Upper lobe of left lung (tissue), 6 donors: Measurements from ENCODE around the gene PSPH. TPM values are rescaled to one million over a fixed set of nuclear protein-coding genes. Genes with fewer than 3 reads are reported as not detected.

Experiments
- ATAC-seq, 2 donors: fragments of 200-7000 bp; cut with Tn5 transposase; one replicate each; pipeline ENCODE4 v1.9.1; 2022; ENCODE audit warnings: mild to moderate bottlenecking in 2 of 2, moderate library complexity in 2 of 2; ENCODE audit not compliant: low FRiP score in 2 of 2
- DNase-seq, 2 donors: peaks; one replicate each; pipeline ENCODE4 v3.0.0-alpha.2; 2019 to 2020
- H3K27ac ChIP-seq, 4 donors: fragments of 200-600 bp; sonication (generic); one replicate each; pipeline ENCODE4 v1.5.1; 2016 to 2019
- H3K27me3 ChIP-seq, 4 donors: fragments of 200-600 bp; sonication (generic); one replicate each; pipeline ENCODE4 v1.5.1; 2017 to 2019
- H3K36me3 ChIP-seq, 4 donors: fragments of 200-600 bp; sonication (generic); one replicate each; pipeline ENCODE4 v1.5.1; 2016 to 2019
- H3K4me1 ChIP-seq, 4 donors: fragments of 200-600 bp; sonication (generic); one replicate each; pipeline ENCODE4 v1.5.1; 2018 to 2019
- H3K4me3 ChIP-seq, 4 donors: fragments of 200-600 bp; sonication (generic); one replicate each; pipeline ENCODE4 v1.5.1; 2017 to 2019; ENCODE audit warnings: mild to moderate bottlenecking in 2 of 4, moderate library complexity in 1 of 4
- H3K9me3 ChIP-seq, 4 donors: fragments of 200-600 bp; sonication (generic); one replicate each; pipeline ENCODE4 v1.5.1; 2018 to 2019
- EP300 ChIP-seq, 4 donors: sonication (generic); formaldehyde crosslinking; IDR thresholded peaks; one replicate each; pipeline ENCODE4 v1.5.1; 2017; ENCODE audit warnings: antibody characterized with exemption in 4 of 4, control low read depth in 2 of 4
- POLR2A ChIP-seq, 4 donors: fragments of 450-650 bp; IDR thresholded peaks; one replicate each; pipeline ENCODE4 v1.5.1; 2016 to 2017; ENCODE audit warnings: antibody characterized with exemption in 4 of 4, mild to moderate bottlenecking in 2 of 4
- POLR2AphosphoS5 ChIP-seq, 2 donors: sonication (generic); formaldehyde crosslinking; IDR thresholded peaks; one replicate each; pipeline ENCODE4 v1.5.1; 2017; ENCODE audit warnings: antibody characterized with exemption in 2 of 2
- WGBS, 2 donors: methylation state at CpG; one replicate each; pipeline ENCODE4 v1.1.5; 2017 to 2018; 5-methylcytosine and 5-hydroxymethylcytosine counted together
- total RNA-seq, 6 donors: library from RNA; depleted of rRNA in 4 of 6; stranded (reverse); fragments of >200 nt in 4 of 6; gene quantifications; one replicate each; pipeline versions ENCODE4 v1.1.0 to v1.2.1, GENCODE V29; 2016 to 2021
- TF ChIP-seq, protein P1 (sequence below), 6 experiments: fragments of 450-650 bp in 4 of 6; fragments of 200-600 bp in 2 of 6; sonication (generic) in 2 of 6; IDR thresholded peaks; one replicate each; pipeline ENCODE4 v1.5.1; 2016 to 2019; ENCODE audit warnings: antibody characterized with exemption in 6 of 6
- donor health status: DM: no; HTN: no; CAD: no; lungs with moderate emphysema.
- donor health status: DM: no; HTN: yes; CAD: no; lungs with severe emphysema.

Gene PSPH
- total RNA-seq, 6 donors from 2014 or later = 6.8 to 18.9 (median 13.5) TPM

DNA sequence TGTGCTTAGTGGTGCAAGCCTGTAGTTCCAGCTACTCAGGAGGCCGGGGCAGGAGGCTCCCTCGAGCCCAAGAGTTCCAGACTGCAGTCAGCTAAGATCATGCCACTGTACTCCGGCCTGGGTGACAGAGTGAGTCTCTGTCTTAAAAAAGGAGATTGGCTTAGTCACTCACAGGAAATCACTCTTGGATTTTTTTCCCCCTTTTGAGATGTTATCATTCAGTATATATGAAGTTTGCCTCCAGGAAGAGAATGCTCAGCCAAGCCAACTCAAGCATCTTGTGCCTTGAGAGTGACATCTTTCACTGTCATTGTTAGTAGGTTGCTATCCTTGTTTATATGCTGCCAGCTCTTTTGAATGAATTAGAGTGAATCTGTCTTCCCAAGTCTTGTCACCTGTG is 58.9 kb downstream of the PSPH start:
- H3K27me3 ChIP-seq = no peaks in the 10 kb centered on the region
- WGBS, 2 donors = 63 to 88% methylated on average over 3 of the region's 3 CpGs
- H3K36me3 ChIP-seq = peaks cover 12 to 76% (median 34%) of the 10 kb centered on the region in 4 donors
- ATAC-seq (no peak), DNase-seq (no peak)
- H3K27ac ChIP-seq = no peak overlapping the region
- H3K9me3 ChIP-seq = no peaks in the 10 kb centered on the region
- no peaks in the 10 kb centered on the region for H3K4me1 ChIP-seq
- no peak overlapping the region for H3K4me3 ChIP-seq
- TF ChIP-seq POLR2A (IDR thresholded peaks at IDR 0.05) (no peak), EP300 (IDR thresholded peaks at IDR 0.05) (no peak)

DNA sequence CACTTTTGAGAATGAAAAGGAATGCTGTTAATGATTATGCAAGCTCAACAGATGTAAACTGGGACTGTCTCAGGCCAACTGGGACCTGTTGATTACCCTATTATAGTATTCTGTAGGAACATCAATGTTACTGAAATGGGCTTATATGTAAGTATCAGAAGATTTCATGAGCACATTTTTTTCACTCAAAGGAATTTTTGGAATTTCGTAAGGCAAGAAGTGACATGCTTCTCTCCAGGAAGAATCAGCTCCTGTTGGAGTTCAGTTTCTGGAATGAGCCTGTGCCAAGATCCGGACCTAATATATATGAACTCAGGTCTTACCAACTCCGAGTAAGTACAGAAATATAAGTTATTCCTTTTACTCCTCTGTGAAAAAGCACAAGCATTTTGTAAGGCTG is 67.7 kb downstream of the PSPH start:
- 77 to 96% methylated on average over 3 of the region's 3 CpGs for WGBS, 2 donors
- no peaks in the 10 kb centered on the region for H3K27me3 ChIP-seq
- TF ChIP-seq EP300 (IDR thresholded peaks at IDR 0.05) (no peak), POLR2AphosphoS5 (IDR thresholded peaks at IDR 0.05) (no peak), POLR2A (IDR thresholded peaks at IDR 0.05) (no peak)
- TF ChIP-seq, protein P1, sequence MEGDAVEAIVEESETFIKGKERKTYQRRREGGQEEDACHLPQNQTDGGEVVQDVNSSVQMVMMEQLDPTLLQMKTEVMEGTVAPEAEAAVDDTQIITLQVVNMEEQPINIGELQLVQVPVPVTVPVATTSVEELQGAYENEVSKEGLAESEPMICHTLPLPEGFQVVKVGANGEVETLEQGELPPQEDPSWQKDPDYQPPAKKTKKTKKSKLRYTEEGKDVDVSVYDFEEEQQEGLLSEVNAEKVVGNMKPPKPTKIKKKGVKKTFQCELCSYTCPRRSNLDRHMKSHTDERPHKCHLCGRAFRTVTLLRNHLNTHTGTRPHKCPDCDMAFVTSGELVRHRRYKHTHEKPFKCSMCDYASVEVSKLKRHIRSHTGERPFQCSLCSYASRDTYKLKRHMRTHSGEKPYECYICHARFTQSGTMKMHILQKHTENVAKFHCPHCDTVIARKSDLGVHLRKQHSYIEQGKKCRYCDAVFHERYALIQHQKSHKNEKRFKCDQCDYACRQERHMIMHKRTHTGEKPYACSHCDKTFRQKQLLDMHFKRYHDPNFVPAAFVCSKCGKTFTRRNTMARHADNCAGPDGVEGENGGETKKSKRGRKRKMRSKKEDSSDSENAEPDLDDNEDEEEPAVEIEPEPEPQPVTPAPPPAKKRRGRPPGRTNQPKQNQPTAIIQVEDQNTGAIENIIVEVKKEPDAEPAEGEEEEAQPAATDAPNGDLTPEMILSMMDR (IDR thresholded peaks at IDR 0.05) = no peak
- no peak for DNase-seq
- ATAC-seq = no peak
- no peaks in the 10 kb centered on the region for H3K9me3 ChIP-seq
- peaks cover 36 to 93% (median 71%) of the 10 kb centered on the region in 4 donors for H3K36me3 ChIP-seq
- H3K27ac ChIP-seq = no peak overlapping the region
- no peak overlapping the region for H3K4me3 ChIP-seq
- H3K4me1 ChIP-seq = no peaks in the 10 kb centered on the region

DNA sequence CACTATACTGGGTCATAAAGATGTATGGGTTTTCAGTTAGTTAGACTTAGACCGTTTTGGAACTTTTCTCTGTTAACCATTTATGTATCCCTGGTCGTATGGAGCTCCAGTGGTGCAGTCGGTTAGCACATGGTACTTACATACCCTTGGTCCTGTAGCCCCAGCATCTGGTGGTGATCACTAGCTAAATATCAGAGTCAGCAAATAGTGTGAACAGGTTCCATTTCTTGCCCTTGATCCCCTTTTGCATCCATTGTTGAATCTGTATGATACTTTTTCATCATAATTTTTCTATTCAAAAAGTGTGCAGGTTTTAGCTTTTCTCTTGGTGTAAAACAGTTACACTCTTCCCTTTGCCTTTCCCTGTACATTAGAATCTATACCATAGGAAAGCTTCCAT is 71.0 kb downstream of the PSPH start:
- H3K4me1 ChIP-seq = peaks cover 0 to 6% (median 3%) of the 10 kb centered on the region in 4 donors
- H3K36me3 ChIP-seq = peaks cover 38 to 71% (median 60%) of the 10 kb centered on the region in 4 donors
- H3K4me3 ChIP-seq = no peak overlapping the region
- no peak overlapping the region for H3K27ac ChIP-seq
- no peak for ATAC-seq
- DNase-seq = no peak
- WGBS, 2 donors = 85 to 92% methylated on average over 3 of the region's 3 CpGs
- no peaks in the 10 kb centered on the region for H3K9me3 ChIP-seq
- TF ChIP-seq POLR2A (IDR thresholded peaks at IDR 0.05) (no peak), POLR2AphosphoS5 (IDR thresholded peaks at IDR 0.05) (no peak), EP300 (IDR thresholded peaks at IDR 0.05) (no peak)
- TF ChIP-seq, protein P1 (IDR thresholded peaks at IDR 0.05) = no peak
- no peaks in the 10 kb centered on the region for H3K27me3 ChIP-seq

DNA sequence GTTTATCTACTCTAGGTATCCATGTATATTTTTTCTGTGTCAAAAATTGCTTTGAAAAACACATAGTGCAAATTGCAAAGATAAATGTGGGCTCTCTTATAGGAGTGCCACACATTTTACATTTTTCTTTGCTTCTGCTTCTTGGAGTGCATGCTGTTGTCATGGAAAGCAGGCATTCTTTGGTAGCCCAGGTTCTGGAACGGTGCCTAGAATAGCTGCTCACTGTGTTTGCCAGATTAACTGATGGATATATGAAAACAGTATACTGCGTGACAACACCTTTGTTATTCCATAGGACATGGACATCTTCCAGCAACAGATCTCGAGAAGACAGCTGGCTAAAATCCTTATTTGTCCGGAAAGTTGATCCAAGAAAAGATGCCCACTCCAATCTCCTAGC is 73.4 kb downstream of the PSPH start:
- peaks cover 20 to 47% (median 39%) of the 10 kb centered on the region in 4 donors for H3K36me3 ChIP-seq
- ATAC-seq (no peak), DNase-seq (no peak)
- peaks cover 0 to 6% (median 3%) of the 10 kb centered on the region in 4 donors for H3K4me1 ChIP-seq
- 57 to 59% methylated on average over 4 of the region's 4 CpGs for WGBS, 2 donors
- no peaks in the 10 kb centered on the region for H3K9me3 ChIP-seq
- TF ChIP-seq POLR2AphosphoS5 (IDR thresholded peaks at IDR 0.05) = no peak
- no peak for TF ChIP-seq EP300 (IDR thresholded peaks at IDR 0.05)
- TF ChIP-seq, protein P1 (IDR thresholded peaks at IDR 0.05) = no peak
- no peak for TF ChIP-seq POLR2A (IDR thresholded peaks at IDR 0.05)
- no peak overlapping the region for H3K4me3 ChIP-seq
- H3K27me3 ChIP-seq = no peaks in the 10 kb centered on the region
- H3K27ac ChIP-seq = no peak overlapping the region

DNA sequence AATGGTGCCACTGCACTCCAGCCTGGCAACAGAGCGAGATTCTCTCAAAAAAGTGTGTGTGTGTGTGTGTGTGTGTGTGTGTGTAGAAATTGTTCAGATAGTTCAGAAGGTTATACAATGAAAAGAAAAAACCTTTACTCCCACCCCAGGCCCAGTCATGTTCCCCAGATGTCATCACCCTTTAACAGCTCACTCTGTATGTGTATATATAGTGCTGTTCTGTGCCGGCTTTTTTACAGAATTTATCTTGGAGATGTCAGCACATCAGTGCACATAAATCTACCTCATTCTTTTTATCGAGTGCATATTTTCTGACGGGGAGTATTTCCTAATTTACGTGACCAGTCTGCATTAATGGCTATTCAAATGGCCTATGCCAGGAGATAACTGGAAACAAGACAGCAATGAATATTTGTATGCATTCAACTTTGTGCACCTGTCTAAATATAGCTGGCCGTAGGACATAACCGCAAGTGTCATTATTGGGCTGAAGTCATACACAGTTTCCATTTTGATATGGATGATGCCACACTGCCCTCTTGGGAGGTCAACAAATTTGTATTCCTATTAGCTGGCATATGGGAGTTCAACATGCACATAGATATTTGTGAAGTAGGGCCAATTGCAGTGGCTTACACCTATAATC is 75.1 kb downstream of the PSPH start:
- no peak for ATAC-seq
- H3K9me3 ChIP-seq = no peaks in the 10 kb centered on the region
- no peak for DNase-seq
- no peak overlapping the region for H3K4me3 ChIP-seq
- H3K27me3 ChIP-seq = no peaks in the 10 kb centered on the region
- peaks cover 17 to 30% (median 27%) of the 10 kb centered on the region in 4 donors for H3K36me3 ChIP-seq
- WGBS, 2 donors = 82 to 91% methylated on average over 7 of the region's 7 CpGs
- H3K27ac ChIP-seq = no peak overlapping the region
- peaks cover 0 to 10% (median 4%) of the 10 kb centered on the region in 4 donors for H3K4me1 ChIP-seq
- TF ChIP-seq POLR2AphosphoS5 (IDR thresholded peaks at IDR 0.05) (no peak), EP300 (IDR thresholded peaks at IDR 0.05) (no peak), POLR2A (IDR thresholded peaks at IDR 0.05) (no peak)
- TF ChIP-seq, protein P1 (IDR thresholded peaks at IDR 0.05) = no peak
